ENCODE measurements around the gene MS4A10. TPM values are rescaled to one million over a fixed set of nuclear protein-coding genes. Genes with fewer than 3 reads are reported as not detected.

Gene MS4A10
- total and polyA plus RNA-seq, 2 experiments from 2014 or later = not detected

DNA sequence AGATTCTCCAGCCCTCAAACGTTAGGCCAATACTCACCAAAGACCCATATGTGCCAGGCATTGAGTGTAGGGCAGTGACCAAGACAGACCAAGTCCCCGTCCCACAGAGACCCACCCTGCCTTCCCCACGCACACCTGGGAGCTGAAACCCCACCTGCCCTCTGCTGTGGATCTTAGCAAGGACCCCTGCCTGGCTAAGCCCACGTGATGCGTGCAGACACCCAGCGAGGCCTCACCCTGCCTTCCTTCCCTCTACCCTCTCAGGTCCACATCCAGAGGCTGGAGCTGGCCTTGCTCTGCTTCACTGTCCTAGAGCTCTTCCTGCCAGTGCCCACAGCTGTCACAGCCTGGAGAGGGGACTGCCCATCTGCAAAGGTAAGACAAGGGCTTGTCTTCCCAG, 10.2 kb downstream of the MS4A10 start (continued):
- TF ChIP-seq, protein P1, sequence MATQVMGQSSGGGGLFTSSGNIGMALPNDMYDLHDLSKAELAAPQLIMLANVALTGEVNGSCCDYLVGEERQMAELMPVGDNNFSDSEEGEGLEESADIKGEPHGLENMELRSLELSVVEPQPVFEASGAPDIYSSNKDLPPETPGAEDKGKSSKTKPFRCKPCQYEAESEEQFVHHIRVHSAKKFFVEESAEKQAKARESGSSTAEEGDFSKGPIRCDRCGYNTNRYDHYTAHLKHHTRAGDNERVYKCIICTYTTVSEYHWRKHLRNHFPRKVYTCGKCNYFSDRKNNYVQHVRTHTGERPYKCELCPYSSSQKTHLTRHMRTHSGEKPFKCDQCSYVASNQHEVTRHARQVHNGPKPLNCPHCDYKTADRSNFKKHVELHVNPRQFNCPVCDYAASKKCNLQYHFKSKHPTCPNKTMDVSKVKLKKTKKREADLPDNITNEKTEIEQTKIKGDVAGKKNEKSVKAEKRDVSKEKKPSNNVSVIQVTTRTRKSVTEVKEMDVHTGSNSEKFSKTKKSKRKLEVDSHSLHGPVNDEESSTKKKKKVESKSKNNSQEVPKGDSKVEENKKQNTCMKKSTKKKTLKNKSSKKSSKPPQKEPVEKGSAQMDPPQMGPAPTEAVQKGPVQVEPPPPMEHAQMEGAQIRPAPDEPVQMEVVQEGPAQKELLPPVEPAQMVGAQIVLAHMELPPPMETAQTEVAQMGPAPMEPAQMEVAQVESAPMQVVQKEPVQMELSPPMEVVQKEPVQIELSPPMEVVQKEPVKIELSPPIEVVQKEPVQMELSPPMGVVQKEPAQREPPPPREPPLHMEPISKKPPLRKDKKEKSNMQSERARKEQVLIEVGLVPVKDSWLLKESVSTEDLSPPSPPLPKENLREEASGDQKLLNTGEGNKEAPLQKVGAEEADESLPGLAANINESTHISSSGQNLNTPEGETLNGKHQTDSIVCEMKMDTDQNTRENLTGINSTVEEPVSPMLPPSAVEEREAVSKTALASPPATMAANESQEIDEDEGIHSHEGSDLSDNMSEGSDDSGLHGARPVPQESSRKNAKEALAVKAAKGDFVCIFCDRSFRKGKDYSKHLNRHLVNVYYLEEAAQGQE (IDR thresholded peaks at IDR 0.05; ENCODE audit: unreplicated experiment) = no peak
- TF ChIP-seq, protein P2, sequence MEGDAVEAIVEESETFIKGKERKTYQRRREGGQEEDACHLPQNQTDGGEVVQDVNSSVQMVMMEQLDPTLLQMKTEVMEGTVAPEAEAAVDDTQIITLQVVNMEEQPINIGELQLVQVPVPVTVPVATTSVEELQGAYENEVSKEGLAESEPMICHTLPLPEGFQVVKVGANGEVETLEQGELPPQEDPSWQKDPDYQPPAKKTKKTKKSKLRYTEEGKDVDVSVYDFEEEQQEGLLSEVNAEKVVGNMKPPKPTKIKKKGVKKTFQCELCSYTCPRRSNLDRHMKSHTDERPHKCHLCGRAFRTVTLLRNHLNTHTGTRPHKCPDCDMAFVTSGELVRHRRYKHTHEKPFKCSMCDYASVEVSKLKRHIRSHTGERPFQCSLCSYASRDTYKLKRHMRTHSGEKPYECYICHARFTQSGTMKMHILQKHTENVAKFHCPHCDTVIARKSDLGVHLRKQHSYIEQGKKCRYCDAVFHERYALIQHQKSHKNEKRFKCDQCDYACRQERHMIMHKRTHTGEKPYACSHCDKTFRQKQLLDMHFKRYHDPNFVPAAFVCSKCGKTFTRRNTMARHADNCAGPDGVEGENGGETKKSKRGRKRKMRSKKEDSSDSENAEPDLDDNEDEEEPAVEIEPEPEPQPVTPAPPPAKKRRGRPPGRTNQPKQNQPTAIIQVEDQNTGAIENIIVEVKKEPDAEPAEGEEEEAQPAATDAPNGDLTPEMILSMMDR (conservative IDR thresholded peaks at IDR 0.05; ENCODE audit: low read depth in 2 of 2) = no peak
- no peak for TF ChIP-seq STAT1 (IDR thresholded peaks at IDR 0.05; ENCODE audit: unreplicated experiment)

DNA sequence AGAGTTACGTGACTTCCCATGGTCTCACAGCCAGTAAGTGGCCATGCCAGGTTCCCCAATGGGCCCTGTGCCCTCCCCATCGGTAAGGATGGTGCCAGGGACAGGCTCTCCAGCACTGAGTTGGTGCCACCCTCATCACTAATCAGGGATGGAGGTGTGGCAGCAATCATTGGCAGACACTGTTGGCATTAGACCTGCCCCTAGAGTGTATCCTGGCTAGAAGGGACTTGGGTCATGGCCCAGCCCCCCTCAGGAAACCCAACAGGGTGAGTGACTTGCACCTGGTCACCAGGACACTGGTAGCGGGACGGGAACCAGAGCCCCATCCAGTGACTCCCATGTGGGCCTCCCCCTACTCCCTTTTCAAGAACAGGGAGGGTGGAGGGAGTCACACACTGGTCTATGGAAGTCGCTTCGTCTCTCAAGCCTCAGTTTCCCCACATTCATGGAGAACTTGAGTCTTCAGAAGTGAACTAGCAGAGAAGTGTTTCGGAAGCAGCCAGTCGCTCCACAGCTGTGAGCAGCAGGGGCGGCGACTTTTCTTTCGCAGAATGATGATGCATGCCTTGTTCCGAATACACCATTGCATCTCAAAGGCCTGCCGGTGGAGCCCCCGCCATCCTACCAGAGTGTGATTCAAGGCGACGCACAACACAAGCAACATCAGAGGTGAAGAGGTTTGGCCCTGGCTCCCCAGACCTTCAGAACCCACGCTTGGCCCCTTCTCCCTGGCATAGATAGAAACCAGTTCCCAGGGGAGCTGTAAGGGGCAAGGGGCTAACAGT, 12.9 kb downstream of the MS4A10 start:
- Histone ChIP-seq H3K79me2 (replicated peaks; ENCODE audit: insufficient read depth) (no peaks in the 10 kb centered on the region), H3K27ac (ENCODE audit: low read depth) (no peak overlapping the region), H4K20me1 (replicated peaks; ENCODE audit: insufficient read depth) (no peaks in the 10 kb centered on the region), H3K4me1 (ENCODE audit: insufficient read depth) (no peaks in the 10 kb centered on the region), H3K9me2 (ENCODE audit: insufficient read depth) (no peaks in the 10 kb centered on the region), H3K27me3 (ENCODE audit: insufficient read depth) (no peaks in the 10 kb centered on the region), H3K36me3 (ENCODE audit: insufficient read depth) (no peaks in the 10 kb centered on the region), H3F3A (replicated peaks; ENCODE audit: low read depth) (no peaks in the 10 kb centered on the region), H2AFZ (no peak overlapping the region), H3K4me3 (no peak overlapping the region), H3K4me2 (no peak overlapping the region)
- Mint-ChIP-seq H3K27me3 (ENCODE audit: insufficient read depth, low read depth, poor library complexity) (peaks cover 15% of the 10 kb centered on the region), H3K27ac (no peak overlapping the region), H3K4me3 (no peak overlapping the region), H3K9me3 (peaks cover 18% of the 10 kb centered on the region), H3K4me1 (no peaks in the 10 kb centered on the region), H3K36me3 (ENCODE audit: low read depth) (peaks cover 6% of the 10 kb centered on the region; the same call in 2 of the 3 replicates)
- ATAC-seq (no peak), DNase-seq (ENCODE audit: low spot score) (no peak)
- TF ChIP-seq EZH2phosphoT487 (IDR thresholded peaks at IDR 0.05; ENCODE audit: unreplicated experiment) = no peak
- TF ChIP-seq JUNB (IDR thresholded peaks at IDR 0.05; ENCODE audit: unreplicated experiment) = no peak
- no peak for TF ChIP-seq EZH2 (IDR thresholded peaks at IDR 0.05; ENCODE audit: low read depth, unreplicated experiment)
- no peak for TF ChIP-seq ZNF114 (CRISPR knock-in tag; IDR thresholded peaks at IDR 0.05)
- no peak for TF ChIP-seq POLR2AphosphoS5 (IDR thresholded peaks at IDR 0.05; ENCODE audit: low read depth)
- TF ChIP-seq NANOG (IDR thresholded peaks at IDR 0.05; ENCODE audit: borderline replicate concordance) = no peak
- TF ChIP-seq, protein P3, sequence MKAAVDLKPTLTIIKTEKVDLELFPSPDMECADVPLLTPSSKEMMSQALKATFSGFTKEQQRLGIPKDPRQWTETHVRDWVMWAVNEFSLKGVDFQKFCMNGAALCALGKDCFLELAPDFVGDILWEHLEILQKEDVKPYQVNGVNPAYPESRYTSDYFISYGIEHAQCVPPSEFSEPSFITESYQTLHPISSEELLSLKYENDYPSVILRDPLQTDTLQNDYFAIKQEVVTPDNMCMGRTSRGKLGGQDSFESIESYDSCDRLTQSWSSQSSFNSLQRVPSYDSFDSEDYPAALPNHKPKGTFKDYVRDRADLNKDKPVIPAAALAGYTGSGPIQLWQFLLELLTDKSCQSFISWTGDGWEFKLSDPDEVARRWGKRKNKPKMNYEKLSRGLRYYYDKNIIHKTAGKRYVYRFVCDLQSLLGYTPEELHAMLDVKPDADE (IDR thresholded peaks at IDR 0.05) = no peak
- TF ChIP-seq STAT1 (IDR thresholded peaks at IDR 0.05; ENCODE audit: unreplicated experiment) = no peak
- TF ChIP-seq, protein P1 (IDR thresholded peaks at IDR 0.05; ENCODE audit: unreplicated experiment) = no peak
- TF ChIP-seq CREB1 (CRISPR knock-in tag; IDR thresholded peaks at IDR 0.05; ENCODE audit: low read depth) = no peak

Measured in GM23338 (cell line).